ENCODE results near the gene RFX3. TPM values are rescaled to one million over a fixed set of nuclear protein-coding genes. Genes with fewer than 3 reads are reported as not detected.

RFX3 gene
- total RNA-seq, 1 experiment from 2014 or later: 4.5 TPM

GRCh38 chr9:3346549-3346948, 179.3 kb downstream of the RFX3 start:
- Histone ChIP-seq H3K27ac (ENCODE audit: low read length) (no peak overlapping the region), H3K9ac (ENCODE audit: low read length) (no peak overlapping the region), H3K27me3 (ENCODE audit: low read length) (no peaks in the 10 kb centered on the region), H4K20me1 (ENCODE audit: low read length) (no peaks in the 10 kb centered on the region), H3K4me2 (ENCODE audit: low read length) (no peak overlapping the region), H3K9me2 (replicated peaks; ENCODE audit: low read length) (no peaks in the 10 kb centered on the region), H2AFZ (ENCODE audit: low read length) (no peak overlapping the region), H3K4me3 (ENCODE audit: low read length) (no peak overlapping the region), H3K9me3 (ENCODE audit: low read length) (no peaks in the 10 kb centered on the region), H3K79me2 (ENCODE audit: low read length) (no peaks in the 10 kb centered on the region), H3K4me1 (ENCODE audit: insufficient read depth, low read length) (peaks cover 7% of the 10 kb centered on the region; the same call in 1 of the 2 replicates), H3K36me3 (ENCODE audit: low read depth, low read length) (no peaks in the 10 kb centered on the region), H3F3A (ENCODE audit: low read length, unreplicated experiment) (no peaks in the 10 kb centered on the region)
- TF ChIP-seq EZH2phosphoT487 (IDR thresholded peaks at IDR 0.05; ENCODE audit: borderline replicate concordance, low read length) (no peak), CTCF (conservative IDR thresholded peaks at IDR 0.05; ENCODE audit: low read depth, low read length) (no peak), EZH2 (IDR thresholded peaks at IDR 0.05; ENCODE audit: low read length, unreplicated experiment) (no peak)
- POLR2A ChIA-PET (ENCODE audit: unreplicated experiment): no interaction called here
- DNase-seq (no peak), ATAC-seq (no peak)
- CTCF ChIA-PET: interaction anchor here (1.6 kb wide), 1 partner anchor 16 kb away, joined by 4 read pairs; no protein-coding TSS in a partner anchor
- BruUV-seq (replicated peaks): no TSS peak
- intact Hi-C loops (cut with micrococcal nuclease): no loop called here

DNA sequence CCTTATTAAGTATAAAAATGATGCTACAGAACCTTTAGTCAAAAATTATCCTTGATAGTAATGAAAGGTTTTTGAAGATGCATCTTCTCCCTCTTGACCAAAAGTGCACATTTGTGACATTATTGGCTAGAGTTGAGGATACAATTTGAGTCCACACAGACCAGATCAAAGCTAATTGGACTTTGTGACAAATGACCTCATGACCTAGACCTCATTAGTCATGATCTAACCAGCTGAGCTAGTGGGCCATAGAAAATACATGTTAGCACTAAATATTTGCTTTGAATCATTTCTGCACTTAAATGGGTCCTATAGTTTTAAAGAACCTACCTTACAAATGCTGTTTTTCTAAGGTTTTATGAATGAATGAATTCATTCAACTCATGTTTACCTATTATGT, 182.1 kb downstream of the RFX3 start:
- H3K27ac ChIP-seq (ENCODE audit: low read length): no peak overlapping the region
- ATAC-seq (no peak), DNase-seq (peak; percentile 1)
- peaks cover 7% of the 10 kb centered on the region; the same call in 1 of the 2 replicates for H3K4me1 ChIP-seq (ENCODE audit: insufficient read depth, low read length)
- H3K9me3 ChIP-seq (ENCODE audit: low read length): no peaks in the 10 kb centered on the region
- no peak for TF ChIP-seq EZH2 (IDR thresholded peaks at IDR 0.05; ENCODE audit: low read length, unreplicated experiment)
- no peak for TF ChIP-seq EZH2phosphoT487 (IDR thresholded peaks at IDR 0.05; ENCODE audit: borderline replicate concordance, low read length)
- TF ChIP-seq CTCF (conservative IDR thresholded peaks at IDR 0.05; ENCODE audit: low read depth, low read length): no peak
- no TSS peak for BruUV-seq (replicated peaks)
- H3F3A ChIP-seq (ENCODE audit: low read length, unreplicated experiment): no peaks in the 10 kb centered on the region
- no peaks in the 10 kb centered on the region for H3K9me2 ChIP-seq (replicated peaks; ENCODE audit: low read length)
- POLR2A ChIA-PET (ENCODE audit: unreplicated experiment): no interaction called here
- H3K79me2 ChIP-seq (ENCODE audit: low read length): no peaks in the 10 kb centered on the region
- no peak overlapping the region for H3K9ac ChIP-seq (ENCODE audit: low read length)
- H3K4me2 ChIP-seq (ENCODE audit: low read length): no peak overlapping the region
- no peak overlapping the region for H3K4me3 ChIP-seq (ENCODE audit: low read length)
- no peaks in the 10 kb centered on the region for H3K27me3 ChIP-seq (ENCODE audit: low read length)
- intact Hi-C loops (cut with micrococcal nuclease): no loop called here
- CTCF ChIA-PET: no interaction called here
- H2AFZ ChIP-seq (ENCODE audit: low read length): no peak overlapping the region
- no peaks in the 10 kb centered on the region for H3K36me3 ChIP-seq (ENCODE audit: low read depth, low read length)
- H4K20me1 ChIP-seq (ENCODE audit: low read length): no peaks in the 10 kb centered on the region

DNA sequence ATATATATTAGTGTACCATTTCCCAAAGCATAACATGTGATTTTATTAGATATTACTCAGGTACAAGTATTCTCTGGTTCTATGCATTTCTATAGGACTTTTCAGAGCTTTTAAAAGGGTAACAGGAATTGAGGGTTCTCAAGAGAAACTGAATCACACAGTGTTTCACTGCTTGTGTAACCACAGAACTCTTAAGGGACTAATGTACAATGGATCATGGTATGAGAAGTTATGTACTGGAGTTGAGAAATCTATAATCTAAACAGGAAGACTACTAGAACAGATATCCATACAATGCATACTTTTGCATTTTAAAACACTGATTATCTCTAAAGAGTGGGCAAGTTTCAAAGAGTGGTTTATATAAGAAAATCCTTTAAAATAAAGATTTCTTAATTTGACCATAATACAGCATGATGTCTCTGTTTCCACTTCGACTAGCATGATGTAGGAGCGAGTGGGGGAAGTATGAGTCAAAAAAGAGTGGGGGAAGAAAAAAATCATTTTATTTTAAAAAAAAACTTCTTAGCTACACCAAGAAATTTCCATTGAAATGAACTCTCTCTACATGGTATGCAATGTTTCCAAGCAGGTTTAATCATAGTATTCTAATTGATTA, 183.5 kb downstream of the RFX3 start:
- no peak for TF ChIP-seq EZH2 (IDR thresholded peaks at IDR 0.05; ENCODE audit: low read length, unreplicated experiment)
- H3K9me2 ChIP-seq (replicated peaks; ENCODE audit: low read length): no peaks in the 10 kb centered on the region
- H3K4me3 ChIP-seq (ENCODE audit: low read length): no peak overlapping the region
- no peaks in the 10 kb centered on the region for H3K36me3 ChIP-seq (ENCODE audit: low read depth, low read length)
- no peak for DNase-seq
- ChIA-PET CTCF (no interaction called here), POLR2A (ENCODE audit: unreplicated experiment) (no interaction called here)
- no peaks in the 10 kb centered on the region for H3K79me2 ChIP-seq (ENCODE audit: low read length)
- intact Hi-C loops (cut with micrococcal nuclease): no loop called here
- H3K9ac ChIP-seq (ENCODE audit: low read length): no peak overlapping the region
- no peaks in the 10 kb centered on the region for H3K27me3 ChIP-seq (ENCODE audit: low read length)
- no TSS peak for BruUV-seq (replicated peaks)
- peaks cover 14% of the 10 kb centered on the region for H3K4me1 ChIP-seq (ENCODE audit: insufficient read depth, low read length)
- H3K27ac ChIP-seq (ENCODE audit: low read length): no peak overlapping the region
- no peak for ATAC-seq
- H3F3A ChIP-seq (ENCODE audit: low read length, unreplicated experiment): no peaks in the 10 kb centered on the region
- H4K20me1 ChIP-seq (ENCODE audit: low read length): no peaks in the 10 kb centered on the region
- H2AFZ ChIP-seq (ENCODE audit: low read length): no peak overlapping the region
- no peak overlapping the region for H3K4me2 ChIP-seq (ENCODE audit: low read length)
- no peaks in the 10 kb centered on the region for H3K9me3 ChIP-seq (ENCODE audit: low read length)
